ENCODE data around the gene LHPP.

- peak; percentile 80 for TF ChIP-seq CTCF (IDR thresholded peaks at IDR 0.05; ENCODE audit: low read depth, low read length, poor library complexity, severe bottlenecking)
- no peak for TF ChIP-seq EZH2phosphoT487 (IDR thresholded peaks at IDR 0.05; ENCODE audit: borderline replicate concordance, low read length)
These were observed 104.1 kb downstream of the LHPP start for GRCh38 chr10:124565565-124566221.
